NB4 (cell line): ENCODE data around the gene VEZF1.

Source experiments
- CTCF ChIP-seq: IDR thresholded peaks from one replicate; pipeline ENCODE4 v1.5.1; 2012; ENCODE audit warnings: low read depth, low read length
- MAX ChIP-seq: IDR thresholded peaks from 2 replicates; pipeline ENCODE4 v1.6.1; 2011; ENCODE audit warnings: low read depth, low read length
- MYC ChIP-seq: IDR thresholded peaks from 2 replicates; pipeline ENCODE4 v1.6.1; 2011; ENCODE audit warnings: low read depth, low read length
- POLR2A ChIP-seq: IDR thresholded peaks from 2 replicates; pipeline ENCODE4 v1.6.1; 2011; ENCODE audit warnings: mild to moderate bottlenecking; ENCODE audit not compliant: insufficient read length; ENCODE audit errors: extremely low read depth

GRCh38 chr17:57979076-57979475 is 9.0 kb downstream of the VEZF1 start:
- no peak for TF ChIP-seq CTCF
- TF ChIP-seq MAX: no peak
- TF ChIP-seq MYC: no peak
- TF ChIP-seq POLR2A: no peak
